ENCODE data around the gene ACOT11. TPM values are rescaled to one million over a fixed set of nuclear protein-coding genes. Genes with fewer than 3 reads are reported as not detected.

Gene ACOT11
- total and polyA plus RNA-seq, 2 of the 4 experiments (the other 2 are of a cell fraction): 2.5 to 2.7 TPM

- no peak overlapping the region for H3K4ac ChIP-seq (ENCODE audit: low read depth, low read length)
- H2BK120ac ChIP-seq (ENCODE audit: low read depth, low read length): no peak overlapping the region
- no peak overlapping the region for H4K8ac ChIP-seq (ENCODE audit: low read depth in 2 of 2, low read length in 2 of 2)
- no peak overlapping the region for H4K91ac ChIP-seq (ENCODE audit: insufficient read depth, low read depth, low read length)
- no peak overlapping the region for H3K23ac ChIP-seq (ENCODE audit: low read depth, low read length)
- H3K79me1 ChIP-seq (ENCODE audit: low read depth in 1 of 2, low read length in 2 of 2): no peaks in the 10 kb centered on the region
- no peak overlapping the region for H3K18ac ChIP-seq (ENCODE audit: low read depth, low read length)
- DNase-seq (peak; percentile 8), ATAC-seq (ENCODE audit: low read depth) (no peak)
- no TSS peak for BruUV-seq (replicated peaks)
- no peak overlapping the region for H2AK5ac ChIP-seq (ENCODE audit: low read depth, low read length)
- H3K36me3 ChIP-seq (ENCODE audit: control insufficient read depth, insufficient read depth, low read length): no peaks in the 10 kb centered on the region
- H3K9me3 ChIP-seq (ENCODE audit: control insufficient read depth, insufficient read depth, low read length): peaks cover 2% of the 10 kb centered on the region; the same call in 1 of the 2 replicates
- dilution Hi-C loops (cut with HindIII; ENCODE audit: low sequenced_read_pairs, unreplicated experiment) (no loop called here), intact Hi-C loops (cut with micrococcal nuclease) (no loop called here), in situ Hi-C loops (cut with MboI; ENCODE audit: low sequenced_read_pairs) (no loop called here)
- ChIA-PET CTCF (no interaction called here), POLR2A (ENCODE audit: unreplicated experiment) (no interaction called here)
- TF ChIP-seq POLR2A (IDR thresholded peaks at IDR 0.05; ENCODE audit: low read depth, low read length) (no peak), USF2 (IDR thresholded peaks at IDR 0.05; ENCODE audit: low read depth, low read length) (no peak), RAD21 (IDR thresholded peaks at IDR 0.05; ENCODE audit: low read length) (no peak), FOS (IDR thresholded peaks at IDR 0.05; ENCODE audit: low read depth, low read length) (no peak)
- no peak overlapping the region for H3K9ac ChIP-seq (ENCODE audit: low read depth, low read length)
- H2BK20ac ChIP-seq (ENCODE audit: low read depth, low read length): no peak overlapping the region
- no peak overlapping the region for H3K56ac ChIP-seq (ENCODE audit: extremely low read depth, insufficient read depth, low read length)
- H2BK15ac ChIP-seq (ENCODE audit: low read depth, low read length): no peak overlapping the region
- no peak overlapping the region for H3K14ac ChIP-seq (replicated peaks; ENCODE audit: low read depth, low read length)
- WGBS, 2 experiments (ENCODE audit: extremely low coverage in 2 of 2, insufficient read length in 1 of 2): no CpG with 5 or more reads among the region's 4 CpGs
- no peak overlapping the region for H3K4me2 ChIP-seq (ENCODE audit: low read depth, low read length)
- peak overlapping the region; percentile 5 for H2AK9ac ChIP-seq (replicated peaks; ENCODE audit: low read depth, low read length, poor library complexity)
- H2BK5ac ChIP-seq (ENCODE audit: low read depth, low read length, poor library complexity, severe bottlenecking): no peak overlapping the region
- no peaks in the 10 kb centered on the region for H3K4me1 ChIP-seq (ENCODE audit: control insufficient read depth, insufficient read depth, low read length)
- H3K27me3 ChIP-seq (ENCODE audit: control insufficient read depth, insufficient read depth, low read length): peaks cover 14% of the 10 kb centered on the region
- H2AFZ ChIP-seq (replicated peaks; ENCODE audit: low read length, poor library complexity): peak overlapping the region; percentile 37
- no peak overlapping the region for H3K27ac ChIP-seq (ENCODE audit: insufficient read depth, low read length)
- no peak overlapping the region for H4K5ac ChIP-seq (ENCODE audit: low read depth, low read length)
- no peaks in the 10 kb centered on the region for H3K9me1 ChIP-seq (ENCODE audit: insufficient read depth, low read length)
- H4K20me1 ChIP-seq (ENCODE audit: insufficient read depth, low read length): no peaks in the 10 kb centered on the region
- H3K4me3 ChIP-seq (ENCODE audit: insufficient read depth, low read depth, low read length): no peak overlapping the region
These were observed 31.6 kb upstream of the ACOT11 start for GRCh38 chr1:54516249-54516920.
